HCT116 (cell line): ENCODE data around the gene MORN1. TPM values are rescaled to one million over a fixed set of nuclear protein-coding genes. Genes with fewer than 3 reads are reported as not detected.

Experiments used
- ATAC-seq: fragments of 200-7000 bp; cut with Tn5 transposase; 2 replicates; pipeline ENCODE4 v1.9.1; 2020; ENCODE audit warnings: mild to moderate bottlenecking, moderate library complexity
- BruUV-seq: library from RNA; stranded (reverse); fragments of 400-500 nt; replicated peaks from 2 replicates; lab custom pipeline; 2021; lab: Mats Ljungman, UMichigan
- CTCF ChIA-PET: fragments of 300-600 bp; sonication (Branson Sonifier 250); formaldehyde crosslinking; loops from one replicate; lab custom pipeline; 2021; ENCODE audit warnings: antibody characterized with exemption; lab: Charles Lee
- POLR2A ChIA-PET: fragments of 300-600, 350-600 bp; sonication (Branson Sonifier 250); formaldehyde crosslinking; loops from one replicate; lab custom pipeline; 2021; ENCODE audit warnings: antibody characterized with exemption; lab: Charles Lee
- RAD21 ChIA-PET, 2 experiments: fragments of 300-600 bp; sonication (Branson Sonifier 250); formaldehyde crosslinking; loops; one replicate each; lab custom pipeline; 2023; ENCODE audit warnings: low total read pairs in 2 of 2; ENCODE audit not compliant: uncharacterized antibody in 2 of 2, unreplicated experiment in 2 of 2, low non-redundant PET in 1 of 2; lab: Charles Lee
- DNase-seq: peaks from one replicate; pipeline ENCODE4 v3.0.0-alpha.2; 2010; ENCODE audit warnings: low read depth, low spot score
- H2AFZ ChIP-seq: fragments of 200-600 bp; shearing (Covaris generic), sonication (generic); 2 replicates; pipeline ENCODE4 v1.6.1; 2017; ENCODE audit warnings: low read depth, mixed run types, mixed read lengths, antibody characterized with exemption, low read length; ENCODE audit not compliant: poor library complexity, severe bottlenecking
- H3K27ac ChIP-seq: 2 replicates; pipeline ENCODE4 v1.5.1; 2012; ENCODE audit warnings: low read depth, low read length
- H3K27me3 ChIP-seq: fragments of 200-600 bp; sonication (generic); 2 replicates; pipeline ENCODE4 v1.6.1; 2016; ENCODE audit warnings: mixed run types, low read length, mixed read lengths; ENCODE audit not compliant: insufficient read depth
- H3K36me3 ChIP-seq, 2 experiments: fragments of 200-500 bp in 1 of 2; fragments of 200-600 bp in 1 of 2; sonication (Bioruptor generic) in 1 of 2; sonication (generic) in 1 of 2; 2 replicates each; pipeline versions ENCODE4 v1.5.1 to v1.6.1; 2014 to 2016; ENCODE audit warnings: low read length in 2 of 2, inconsistent platforms in 1 of 2, mixed read lengths in 1 of 2, mixed run types in 1 of 2; ENCODE audit not compliant: insufficient read depth in 2 of 2, control insufficient read depth in 1 of 2
- H3K4me1 ChIP-seq, 2 experiments: fragments of 200-600 bp in 1 of 2; sonication (generic) in 1 of 2; 2 replicates each; pipeline versions ENCODE4 v1.5.1 to v1.6.1; 2012 to 2017; ENCODE audit warnings: low read length in 2 of 2, inconsistent platforms in 1 of 2, mild to moderate bottlenecking in 1 of 2, mixed read lengths in 1 of 2, mixed run types in 1 of 2, moderate library complexity in 1 of 2; ENCODE audit not compliant: insufficient read depth in 2 of 2, control insufficient read depth in 1 of 2
- H3K4me2 ChIP-seq: fragments of 200-600 bp; sonication (generic); 2 replicates; pipeline ENCODE4 v1.6.1; 2017; ENCODE audit warnings: mixed run types, low read length, mixed read lengths
- H3K4me3 ChIP-seq, 2 experiments: fragments of 200-600 bp in 1 of 2; sonication (generic) in 1 of 2; replicated peaks in 1 of 2; 2 replicates each; pipeline ENCODE4 v1.5.1; 2011 to 2016; ENCODE audit warnings: low read length in 2 of 2, control low read depth in 1 of 2, low read depth in 1 of 2, mild to moderate bottlenecking in 1 of 2, mixed read lengths in 1 of 2, mixed run types in 1 of 2
- H3K79me2 ChIP-seq: fragments of 200-600 bp; sonication (generic); 2 replicates; pipeline ENCODE4 v1.6.1; 2017; ENCODE audit warnings: mild to moderate bottlenecking, mixed run types, low read length, moderate library complexity, mixed read lengths; ENCODE audit not compliant: insufficient read depth
- H3K9ac ChIP-seq: fragments of 200-600 bp; sonication (generic); 2 replicates; pipeline ENCODE4 v1.6.1; 2016; ENCODE audit warnings: low read length, mixed read lengths
- H3K9me2 ChIP-seq: fragments of 200-600 bp; sonication (generic), shearing (Covaris generic); 2 replicates; pipeline ENCODE4 v1.6.1; 2017; ENCODE audit warnings: mixed run types, mild to moderate bottlenecking, moderate library complexity; ENCODE audit not compliant: insufficient read depth
- H3K9me3 ChIP-seq, 2 experiments: fragments of 200-500 bp in 1 of 2; fragments of 200-600 bp in 1 of 2; sonication (Bioruptor generic) in 1 of 2; sonication (generic) in 1 of 2; 2 replicates each; pipeline ENCODE4 v1.6.1; 2014 to 2017; ENCODE audit warnings: low read length in 2 of 2, mixed read lengths in 2 of 2, inconsistent platforms in 1 of 2, low read depth in 1 of 2, mild to moderate bottlenecking in 1 of 2, mixed run types in 1 of 2, moderate library complexity in 1 of 2; ENCODE audit not compliant: control insufficient read depth in 1 of 2, insufficient read depth in 1 of 2
- H4K20me1 ChIP-seq: fragments of 200-600 bp; sonication (generic), shearing (Covaris generic); 2 replicates; pipeline ENCODE4 v1.6.1; 2017; ENCODE audit warnings: mixed run types, mild to moderate bottlenecking, moderate library complexity; ENCODE audit not compliant: insufficient read depth
- CEBPB ChIP-seq: IDR thresholded peaks from 2 replicates; pipeline ENCODE4 v1.6.1; 2012; ENCODE audit warnings: low read depth
- ELF1 ChIP-seq: IDR thresholded peaks from 2 replicates; pipeline ENCODE4 v1.6.1; 2012; ENCODE audit warnings: low read depth, borderline replicate concordance
- FOSL1 ChIP-seq: IDR thresholded peaks from 2 replicates; pipeline ENCODE4 v1.6.1; 2012; ENCODE audit warnings: low read depth
- SIN3A ChIP-seq: IDR thresholded peaks from 2 replicates; pipeline ENCODE4 v1.6.1; 2012; ENCODE audit warnings: low read depth
- SRF ChIP-seq: IDR thresholded peaks from 2 replicates; pipeline ENCODE4 v1.6.1; 2012; ENCODE audit warnings: low read depth
- YY1 ChIP-seq: IDR thresholded peaks from 2 replicates; pipeline ENCODE4 v1.6.1; 2011; ENCODE audit warnings: low read length, low read depth, moderate library complexity, mild to moderate bottlenecking; ENCODE audit not compliant: insufficient replicate concordance; ENCODE audit errors: extremely low read depth
- intact Hi-C: fragments of 100-400 bp; cut with micrococcal nuclease; formaldehyde crosslinking; loops from 2 replicates; pipeline ENCODE4 v1.10.0; 2022
- total RNA-seq: library from RNA; stranded (reverse); gene quantifications from one replicate; pipeline ENCODE4 v1.2.1, GENCODE V29; 2021; ENCODE audit not compliant: unreplicated experiment
- TF ChIP-seq, protein P1 (sequence below), 3 experiments: fragments of 200-600 bp in 1 of 3; sonication (generic) in 1 of 3; IDR thresholded peaks in 2 of 3; conservative IDR thresholded peaks in 1 of 3; 2 replicates each; pipeline ENCODE4 v1.5.1; 2012 to 2017; ENCODE audit warnings: low read depth in 2 of 3, low read length in 2 of 3, antibody characterized with exemption in 1 of 3, borderline replicate concordance in 1 of 3, control low read depth in 1 of 3, mild to moderate bottlenecking in 1 of 3, mixed read lengths in 1 of 3, mixed run types in 1 of 3, moderate library complexity in 1 of 3; ENCODE audit not compliant: insufficient read depth in 1 of 3
- TF ChIP-seq, protein P2 (sequence below): IDR thresholded peaks from 2 replicates; pipeline ENCODE4 v1.6.1; 2012
- TF ChIP-seq, protein P3 (sequence below): IDR thresholded peaks from 2 replicates; pipeline ENCODE4 v1.6.1; 2011; ENCODE audit warnings: mild to moderate bottlenecking, low read length, moderate library complexity; ENCODE audit not compliant: insufficient replicate concordance; ENCODE audit errors: extremely low read depth

MORN1 gene
- total RNA-seq, 1 experiment from 2014 or later: 21.4 TPM

DNA sequence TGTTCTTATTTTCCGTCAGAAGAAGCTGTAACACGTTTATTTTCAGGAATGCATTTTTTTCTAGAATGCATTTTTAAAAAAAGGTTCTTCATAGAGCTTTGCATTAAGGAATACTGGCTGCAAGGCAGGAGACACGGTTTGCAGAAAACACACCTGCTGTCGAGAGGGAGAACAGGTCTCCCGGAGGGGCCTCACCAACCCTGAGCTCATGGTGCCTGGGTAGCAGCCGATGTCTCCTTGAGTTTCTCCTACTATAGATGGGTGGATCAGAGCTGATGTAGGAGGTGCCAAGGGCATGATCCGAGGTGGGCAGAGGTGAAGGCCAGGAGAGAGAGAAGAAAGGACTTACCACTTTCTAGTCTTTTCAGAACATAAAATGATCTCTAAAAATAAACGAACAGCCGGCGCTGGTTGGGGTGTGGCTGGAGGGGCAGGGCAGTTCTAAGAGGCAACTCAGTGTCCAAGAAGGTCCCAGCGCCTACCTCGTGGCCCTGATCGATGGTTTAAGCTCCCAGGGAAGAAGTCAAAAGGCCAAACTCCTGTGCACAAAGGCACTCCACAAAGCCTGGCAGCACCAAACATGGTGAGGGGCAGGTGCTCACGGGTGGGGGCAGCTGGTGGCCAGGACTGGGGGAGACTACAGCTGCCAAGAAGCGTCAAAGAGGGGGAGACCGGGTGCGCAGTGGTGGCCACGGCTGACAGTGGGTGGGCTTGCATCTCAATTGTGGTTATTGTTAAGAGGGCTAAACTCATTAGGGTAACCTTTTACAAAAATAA is 12.2 kb downstream of the MORN1 start:
- intact Hi-C loops: no loop called here
- Histone ChIP-seq H3K79me2 (no peaks in the 10 kb centered on the region), H3K27ac (no peak overlapping the region), H3K4me2 (no peak overlapping the region), H3K9me3 (no peaks in the 10 kb centered on the region), H4K20me1 (no peaks in the 10 kb centered on the region), H2AFZ (no peak overlapping the region), H3K9me2 (no peaks in the 10 kb centered on the region), H3K27me3 (no peaks in the 10 kb centered on the region), H3K36me3 (no peaks in the 10 kb centered on the region), H3K9ac (no peak overlapping the region), H3K4me3 (no peak overlapping the region), H3K4me1 (0 out of 4 replicates have a peak, but pooled peaks cover 0 to 6% of the 10 kb centered on the region in 2 experiments)
- no peak for DNase-seq
- ChIA-PET CTCF (interaction anchor here (7.7 kb wide), 1 partner anchor 182 kb away, joined by 271 read pairs; the partner anchor contains the start of gene FAAP20), POLR2A (no interaction called here), RAD21 (no interaction called here)
- no peak for ATAC-seq
- TF ChIP-seq FOSL1 (no peak), SIN3A (no peak), SRF (no peak), YY1 (no peak), CEBPB (no peak), ELF1 (no peak)
- TF ChIP-seq, protein P1, sequence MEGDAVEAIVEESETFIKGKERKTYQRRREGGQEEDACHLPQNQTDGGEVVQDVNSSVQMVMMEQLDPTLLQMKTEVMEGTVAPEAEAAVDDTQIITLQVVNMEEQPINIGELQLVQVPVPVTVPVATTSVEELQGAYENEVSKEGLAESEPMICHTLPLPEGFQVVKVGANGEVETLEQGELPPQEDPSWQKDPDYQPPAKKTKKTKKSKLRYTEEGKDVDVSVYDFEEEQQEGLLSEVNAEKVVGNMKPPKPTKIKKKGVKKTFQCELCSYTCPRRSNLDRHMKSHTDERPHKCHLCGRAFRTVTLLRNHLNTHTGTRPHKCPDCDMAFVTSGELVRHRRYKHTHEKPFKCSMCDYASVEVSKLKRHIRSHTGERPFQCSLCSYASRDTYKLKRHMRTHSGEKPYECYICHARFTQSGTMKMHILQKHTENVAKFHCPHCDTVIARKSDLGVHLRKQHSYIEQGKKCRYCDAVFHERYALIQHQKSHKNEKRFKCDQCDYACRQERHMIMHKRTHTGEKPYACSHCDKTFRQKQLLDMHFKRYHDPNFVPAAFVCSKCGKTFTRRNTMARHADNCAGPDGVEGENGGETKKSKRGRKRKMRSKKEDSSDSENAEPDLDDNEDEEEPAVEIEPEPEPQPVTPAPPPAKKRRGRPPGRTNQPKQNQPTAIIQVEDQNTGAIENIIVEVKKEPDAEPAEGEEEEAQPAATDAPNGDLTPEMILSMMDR (IDR thresholded peaks at IDR 0.05 in 2 of 3, conservative IDR thresholded peaks at IDR 0.05 in 1 of 3; ENCODE audit: borderline replicate concordance in 1 of 3, insufficient read depth in 1 of 3, low read depth in 2 of 3, low read length in 2 of 3): no peak
- TF ChIP-seq, protein P2, sequence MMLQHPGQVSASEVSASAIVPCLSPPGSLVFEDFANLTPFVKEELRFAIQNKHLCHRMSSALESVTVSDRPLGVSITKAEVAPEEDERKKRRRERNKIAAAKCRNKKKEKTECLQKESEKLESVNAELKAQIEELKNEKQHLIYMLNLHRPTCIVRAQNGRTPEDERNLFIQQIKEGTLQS: no peak
- TF ChIP-seq, protein P3, sequence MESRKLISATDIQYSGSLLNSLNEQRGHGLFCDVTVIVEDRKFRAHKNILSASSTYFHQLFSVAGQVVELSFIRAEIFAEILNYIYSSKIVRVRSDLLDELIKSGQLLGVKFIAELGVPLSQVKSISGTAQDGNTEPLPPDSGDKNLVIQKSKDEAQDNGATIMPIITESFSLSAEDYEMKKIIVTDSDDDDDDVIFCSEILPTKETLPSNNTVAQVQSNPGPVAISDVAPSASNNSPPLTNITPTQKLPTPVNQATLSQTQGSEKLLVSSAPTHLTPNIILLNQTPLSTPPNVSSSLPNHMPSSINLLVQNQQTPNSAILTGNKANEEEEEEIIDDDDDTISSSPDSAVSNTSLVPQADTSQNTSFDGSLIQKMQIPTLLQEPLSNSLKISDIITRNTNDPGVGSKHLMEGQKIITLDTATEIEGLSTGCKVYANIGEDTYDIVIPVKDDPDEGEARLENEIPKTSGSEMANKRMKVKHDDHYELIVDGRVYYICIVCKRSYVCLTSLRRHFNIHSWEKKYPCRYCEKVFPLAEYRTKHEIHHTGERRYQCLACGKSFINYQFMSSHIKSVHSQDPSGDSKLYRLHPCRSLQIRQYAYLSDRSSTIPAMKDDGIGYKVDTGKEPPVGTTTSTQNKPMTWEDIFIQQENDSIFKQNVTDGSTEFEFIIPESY: no peak
- BruUV-seq: no TSS peak
